Adipocyte (in vitro differentiated cells): ENCODE measurements around the gene TDP1.
"Not testable (repeated sequence)": the region's sequence is repeated elsewhere in the genome, so short reads cannot be mapped to it uniquely, and the experiment has no call there.

Experiments used
- DNase-seq: peaks from one replicate; pipeline ENCODE4 v3.0.0-alpha.2; 2015; ENCODE audit warnings: low read depth
- H3K27me3 ChIP-seq: replicated peaks from 2 replicates; pipeline ENCODE4 v1.7.0; 2013; ENCODE audit warnings: mild to moderate bottlenecking, low read length, moderate library complexity; ENCODE audit not compliant: control insufficient read depth, insufficient read depth
- H3K36me3 ChIP-seq: 2 replicates; pipeline ENCODE4 v1.7.0; 2013; ENCODE audit warnings: low read length, mild to moderate bottlenecking, moderate library complexity; ENCODE audit not compliant: control insufficient read depth, insufficient read depth, severe bottlenecking
- H3K4me1 ChIP-seq: 2 replicates; pipeline ENCODE4 v1.7.0; 2013; ENCODE audit warnings: mild to moderate bottlenecking, low read length, moderate library complexity; ENCODE audit not compliant: control insufficient read depth, insufficient read depth
- H3K4me3 ChIP-seq: 2 replicates; pipeline ENCODE4 v1.7.0; 2013; ENCODE audit warnings: mild to moderate bottlenecking, low read length, moderate library complexity
- H3K9ac ChIP-seq: 2 replicates; pipeline ENCODE4 v1.7.0; 2013; ENCODE audit warnings: mild to moderate bottlenecking, low read length, moderate library complexity
- H3K9me3 ChIP-seq: 2 replicates; pipeline ENCODE4 v1.7.0; 2013; ENCODE audit warnings: mild to moderate bottlenecking, low read length, moderate library complexity; ENCODE audit not compliant: control insufficient read depth

TDP1 gene

GRCh38 chr14:90088176-90088575 is 132.4 kb downstream of the TDP1 start:
- Histone ChIP-seq H3K9me3 (peaks cover 7% of the 10 kb centered on the region), H3K27me3 (no peaks in the 10 kb centered on the region), H3K36me3 (no peaks in the 10 kb centered on the region), H3K4me3 (no peak overlapping the region), H3K9ac (no peak overlapping the region), H3K4me1 (peaks cover 23% of the 10 kb centered on the region)
- no peak for DNase-seq

- not testable (repeated sequence) for H3K27me3 ChIP-seq, H3K9ac ChIP-seq, H3K4me3 ChIP-seq, H3K9me3 ChIP-seq, DNase-seq, H3K36me3 ChIP-seq
- H3K4me1 ChIP-seq, result peaks cover 30% of the 10 kb centered on the region
Measured at GRCh38 chr14:90089486-90089885, 133.8 kb downstream of the TDP1 start.

GRCh38 chr14:90091393-90091792 is 135.7 kb downstream of the TDP1 start:
- H3K4me3 ChIP-seq, result peak overlapping the region; percentile 6
- no peaks in the 10 kb centered on the region for H3K36me3 ChIP-seq
- H3K4me1 ChIP-seq, result peaks cover 30% of the 10 kb centered on the region
- no peak overlapping the region for H3K9ac ChIP-seq
- H3K9me3 ChIP-seq, result peaks cover 5% of the 10 kb centered on the region
- peaks cover 3% of the 10 kb centered on the region for H3K27me3 ChIP-seq
- DNase-seq, result peak; percentile 76

GRCh38 chr14:90093942-90094595 is 138.3 kb downstream of the TDP1 start:
- Histone ChIP-seq H3K4me3 (no peak overlapping the region), H3K36me3 (no peaks in the 10 kb centered on the region), H3K27me3 (peaks cover 3% of the 10 kb centered on the region), H3K4me1 (peaks cover 16% of the 10 kb centered on the region), H3K9me3 (no peaks in the 10 kb centered on the region), H3K9ac (no peak overlapping the region)
- DNase-seq, result peak; percentile 61
